GM18861 (cell line): ENCODE results near the gene TBC1D13.
"Not testable (repeated sequence)": the region's sequence is repeated elsewhere in the genome, so short reads cannot be mapped to it uniquely, and the experiment has no call there.

Experiments
- ATAC-seq: cut with Tn5 transposase; IDR thresholded peaks from one replicate; pipeline ENCODE4 v1.9.1; 2021; ENCODE audit not compliant: unreplicated experiment

Gene TBC1D13

GRCh38 chr9:128841694-128842492 is 54.8 kb downstream of the TBC1D13 start:
- ATAC-seq, result no peak

- not testable (repeated sequence) for ATAC-seq
Measured at GRCh38 chr9:128843171-128843570, 56.1 kb downstream of the TBC1D13 start.

- no peak for ATAC-seq
Measured at GRCh38 chr9:128845186-128845931, 58.3 kb downstream of the TBC1D13 start.

GRCh38 chr9:128846680-128847030 is 59.6 kb downstream of the TBC1D13 start:
- ATAC-seq, result no peak

GRCh38 chr9:128847803-128848202 is 60.8 kb downstream of the TBC1D13 start:
- no peak for ATAC-seq

GRCh38 chr9:128851024-128851423 is 64.0 kb downstream of the TBC1D13 start:
- ATAC-seq, result not testable (repeated sequence)

GRCh38 chr9:128851779-128852600 is 64.9 kb downstream of the TBC1D13 start:
- ATAC-seq, result not testable (repeated sequence)

- not testable (repeated sequence) for ATAC-seq
Measured at GRCh38 chr9:128852646-128853045, 65.6 kb downstream of the TBC1D13 start.

- not testable (repeated sequence) for ATAC-seq
Measured at GRCh38 chr9:128854454-128854853, 67.4 kb downstream of the TBC1D13 start.

GRCh38 chr9:128858476-128858875 is 71.4 kb downstream of the TBC1D13 start:
- not testable (repeated sequence) for ATAC-seq
